GM23338 (cell line): ENCODE measurements around the gene HK1. TPM values are rescaled to one million over a fixed set of nuclear protein-coding genes. Genes with fewer than 3 reads are reported as not detected.
A peak's percentile ranks its signal among the peaks of the same experiment; 100 is the strongest.
"Not testable (repeated sequence)": the region's sequence is repeated elsewhere in the genome, so short reads cannot be mapped to it uniquely, and the experiment has no call there.

Source experiments
- ATAC-seq: fragments of 200-7000 bp; cut with Tn5 transposase; 3 replicates; pipeline ENCODE4 v1.9.1; 2020
- DNase-seq: peaks from one replicate; pipeline ENCODE4 v3.0.0-alpha.2; 2015; ENCODE audit warnings: low spot score
- H2AFZ ChIP-seq: fragments of 200-600 bp; sonication (generic); 2 replicates; pipeline ENCODE4 v1.8.0; 2016; ENCODE audit warnings: antibody characterized with exemption, mild to moderate bottlenecking, moderate library complexity
- H3F3A ChIP-seq: fragments of 200-600 bp; sonication (generic); replicated peaks from 2 replicates; pipeline ENCODE4 v1.8.0; 2017; ENCODE audit warnings: antibody characterized with exemption, mixed run types, low read depth
- H3K27ac ChIP-seq: fragments of 200-600 bp; sonication (generic); 2 replicates; pipeline ENCODE4 v1.6.1; 2016; ENCODE audit warnings: low read depth
- H3K27me3 ChIP-seq: fragments of 200-600 bp; sonication (generic); 2 replicates; pipeline ENCODE4 v1.8.0; 2016; ENCODE audit warnings: mild to moderate bottlenecking, mixed run types, moderate library complexity; ENCODE audit not compliant: insufficient read depth
- H3K36me3 ChIP-seq: fragments of 200-600 bp; sonication (generic); 2 replicates; pipeline ENCODE4 v1.8.0; 2016; ENCODE audit warnings: mild to moderate bottlenecking; ENCODE audit not compliant: insufficient read depth
- H3K4me1 ChIP-seq: fragments of 200-600 bp; sonication (generic); 2 replicates; pipeline ENCODE4 v1.8.0; 2016; ENCODE audit warnings: mild to moderate bottlenecking, moderate library complexity; ENCODE audit not compliant: insufficient read depth
- H3K4me2 ChIP-seq: fragments of 200-600 bp; sonication (generic); 2 replicates; pipeline ENCODE4 v1.7.1; 2017; ENCODE audit warnings: mixed run types
- H3K4me3 ChIP-seq: fragments of 200-600 bp; sonication (generic); 2 replicates; pipeline ENCODE4 v1.6.1; 2016; ENCODE audit warnings: mixed run types
- H3K79me2 ChIP-seq: fragments of 200-600 bp; sonication (generic); replicated peaks from 2 replicates; pipeline ENCODE4 v1.8.0; 2017; ENCODE audit warnings: mild to moderate bottlenecking; ENCODE audit not compliant: insufficient read depth
- H3K9me2 ChIP-seq: fragments of 200-600 bp; sonication (generic); 2 replicates; pipeline ENCODE4 v1.8.0; 2017; ENCODE audit not compliant: insufficient read depth
- H4K20me1 ChIP-seq: fragments of 200-600 bp; sonication (generic); replicated peaks from 2 replicates; pipeline ENCODE4 v1.8.0; 2017; ENCODE audit warnings: mild to moderate bottlenecking; ENCODE audit not compliant: insufficient read depth
- H3K27ac Mint-ChIP-seq: 2 replicates; pipeline ENCODE4 v1.8.0; 2020; ENCODE audit warnings: inconsistent platforms, mild to moderate bottlenecking, moderate library complexity, mixed read lengths
- H3K27me3 Mint-ChIP-seq: 3 replicates; pipeline ENCODE4 v1.8.0; 2022; ENCODE audit warnings: low read depth, mild to moderate bottlenecking, moderate library complexity, mixed read lengths, inconsistent platforms; ENCODE audit not compliant: insufficient read depth, poor library complexity
- H3K36me3 Mint-ChIP-seq: 3 replicates; pipeline ENCODE4 v1.8.0; 2021; ENCODE audit warnings: low read depth, mild to moderate bottlenecking, inconsistent platforms, moderate library complexity, mixed read lengths
- H3K4me1 Mint-ChIP-seq: 3 replicates; pipeline ENCODE4 v1.8.0; 2020; ENCODE audit warnings: mild to moderate bottlenecking, inconsistent platforms, mixed read lengths
- H3K4me3 Mint-ChIP-seq: 3 replicates; pipeline ENCODE4 v1.8.0; 2021; ENCODE audit warnings: moderate library complexity, mild to moderate bottlenecking, inconsistent platforms, mixed read lengths
- H3K9me3 Mint-ChIP-seq: 3 replicates; pipeline ENCODE4 v1.8.0; 2020; ENCODE audit warnings: moderate library complexity, mild to moderate bottlenecking, inconsistent platforms, mixed read lengths
- ETS1 ChIP-seq: IDR thresholded peaks from 2 replicates; pipeline ENCODE4 v1.6.1; 2016; ENCODE audit warnings: antibody characterized with exemption
- ZNF462 ChIP-seq: fragments of 250-450 bp; sonication (Bioruptor Pico); IDR thresholded peaks from 2 replicates; pipeline ENCODE4 v1.5.0; 2020; ENCODE audit warnings: mild to moderate bottlenecking, moderate library complexity
- polyA plus RNA-seq: library from polyadenylated mRNA; unstranded; fragments of >200 nt; fragmentation: Nextera tagmentation; extraction: Ambion mirVana; gene quantifications from 2 replicates; pipeline ENCODE4 v1.2.1, GENCODE V29; 2016
- total RNA-seq: library from RNA; depleted of rRNA; stranded (reverse); fragments of >200 nt; shearing (Covaris generic); gene quantifications from 2 replicates; pipeline ENCODE4 v1.2.3, GENCODE V29; 2014
- TF ChIP-seq, protein P1 (sequence below): IDR thresholded peaks from one replicate; pipeline ENCODE4 v1.6.1; 2018; ENCODE audit warnings: antibody characterized with exemption; ENCODE audit not compliant: unreplicated experiment

HK1 gene
- total and polyA plus RNA-seq, 2 experiments from 2014 or later: 76.6 to 229 TPM

GRCh38 chr10:69324583-69324982 lies 46.3 kb downstream of the HK1 start (continued):
- TF ChIP-seq ZNF462 (CRISPR knock-in tag): no peak
- TF ChIP-seq ETS1: no peak
- TF ChIP-seq, protein P1, sequence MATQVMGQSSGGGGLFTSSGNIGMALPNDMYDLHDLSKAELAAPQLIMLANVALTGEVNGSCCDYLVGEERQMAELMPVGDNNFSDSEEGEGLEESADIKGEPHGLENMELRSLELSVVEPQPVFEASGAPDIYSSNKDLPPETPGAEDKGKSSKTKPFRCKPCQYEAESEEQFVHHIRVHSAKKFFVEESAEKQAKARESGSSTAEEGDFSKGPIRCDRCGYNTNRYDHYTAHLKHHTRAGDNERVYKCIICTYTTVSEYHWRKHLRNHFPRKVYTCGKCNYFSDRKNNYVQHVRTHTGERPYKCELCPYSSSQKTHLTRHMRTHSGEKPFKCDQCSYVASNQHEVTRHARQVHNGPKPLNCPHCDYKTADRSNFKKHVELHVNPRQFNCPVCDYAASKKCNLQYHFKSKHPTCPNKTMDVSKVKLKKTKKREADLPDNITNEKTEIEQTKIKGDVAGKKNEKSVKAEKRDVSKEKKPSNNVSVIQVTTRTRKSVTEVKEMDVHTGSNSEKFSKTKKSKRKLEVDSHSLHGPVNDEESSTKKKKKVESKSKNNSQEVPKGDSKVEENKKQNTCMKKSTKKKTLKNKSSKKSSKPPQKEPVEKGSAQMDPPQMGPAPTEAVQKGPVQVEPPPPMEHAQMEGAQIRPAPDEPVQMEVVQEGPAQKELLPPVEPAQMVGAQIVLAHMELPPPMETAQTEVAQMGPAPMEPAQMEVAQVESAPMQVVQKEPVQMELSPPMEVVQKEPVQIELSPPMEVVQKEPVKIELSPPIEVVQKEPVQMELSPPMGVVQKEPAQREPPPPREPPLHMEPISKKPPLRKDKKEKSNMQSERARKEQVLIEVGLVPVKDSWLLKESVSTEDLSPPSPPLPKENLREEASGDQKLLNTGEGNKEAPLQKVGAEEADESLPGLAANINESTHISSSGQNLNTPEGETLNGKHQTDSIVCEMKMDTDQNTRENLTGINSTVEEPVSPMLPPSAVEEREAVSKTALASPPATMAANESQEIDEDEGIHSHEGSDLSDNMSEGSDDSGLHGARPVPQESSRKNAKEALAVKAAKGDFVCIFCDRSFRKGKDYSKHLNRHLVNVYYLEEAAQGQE: no peak

DNA sequence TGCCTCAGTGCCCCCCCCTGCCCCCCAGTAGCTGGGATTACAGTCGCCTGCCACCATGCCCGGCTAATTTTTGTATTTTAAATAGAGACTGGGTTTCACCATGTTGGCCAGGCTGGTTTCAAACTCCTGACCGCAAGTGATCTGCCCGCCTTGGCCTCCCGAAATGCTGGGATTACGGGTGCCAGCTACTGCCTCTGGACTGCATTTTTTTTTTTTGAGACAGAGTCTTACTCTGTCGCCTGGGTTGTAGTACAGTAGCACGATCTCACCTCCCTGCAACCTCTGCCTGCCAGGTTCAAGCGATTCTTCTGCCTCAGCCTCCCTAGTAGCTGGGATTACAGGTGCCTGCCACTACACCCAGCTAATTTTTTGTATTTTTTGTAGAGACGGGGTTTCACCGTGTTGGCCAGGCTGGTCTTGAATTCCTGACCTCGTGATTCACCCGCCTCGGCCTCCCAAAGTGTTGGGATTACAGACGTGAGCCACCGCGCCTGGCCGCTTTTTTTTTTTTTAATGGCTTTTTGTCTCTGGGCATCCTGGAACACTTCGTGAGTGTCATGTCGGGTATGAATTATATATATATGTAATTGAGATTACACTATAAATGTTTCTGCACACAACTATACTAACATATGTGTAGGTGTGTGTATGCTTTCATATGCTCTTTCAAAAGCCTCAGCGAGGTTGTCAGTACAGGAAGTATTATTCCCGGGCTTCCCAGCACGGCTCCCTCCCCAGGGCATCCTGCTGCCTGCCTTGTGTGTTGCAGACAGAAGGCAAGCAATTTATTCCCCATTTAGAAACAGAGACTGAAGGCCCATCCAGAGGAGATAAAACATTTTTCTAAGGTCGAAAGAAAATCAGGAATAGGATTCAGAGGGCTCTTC lies 47.6 kb downstream of the HK1 start:
- H3K4me2 ChIP-seq: peak overlapping the region; percentile 59
- H3K79me2 ChIP-seq: peaks cover 91% of the 10 kb centered on the region
- DNase-seq (peak; percentile 70), ATAC-seq (peak; percentile 26)
- peaks cover 93% of the 10 kb centered on the region for H3K4me1 ChIP-seq
- H3K4me3 ChIP-seq: peak overlapping the region; percentile 21; the same call in 1 of the 2 replicates
- H3K27ac Mint-ChIP-seq: peak overlapping the region; percentile 94
- H3K27me3 Mint-ChIP-seq, H4K20me1 ChIP-seq, H3K27me3 ChIP-seq, H3K9me2 ChIP-seq, H3K9me3 Mint-ChIP-seq, H3K36me3 ChIP-seq, H2AFZ ChIP-seq: not testable (repeated sequence)
- H3K4me1 Mint-ChIP-seq: peaks cover 82% of the 10 kb centered on the region
- H3K27ac ChIP-seq: peak overlapping the region; percentile 99
- H3F3A ChIP-seq: peaks cover 18% of the 10 kb centered on the region
- H3K36me3 Mint-ChIP-seq: peaks cover 18% of the 10 kb centered on the region
- H3K4me3 Mint-ChIP-seq: peak overlapping the region; percentile 30; the same call in 2 of the 3 replicates
